Measurements from ENCODE around the gene OR2A5. TPM values are rescaled to one million over a fixed set of nuclear protein-coding genes. Genes with fewer than 3 reads are reported as not detected.

OR2A5 gene
- polyA plus RNA-seq, 1 donor from 2014 or later = not detected

- Histone ChIP-seq H2AFZ (ENCODE audit: low read depth, low read length) (no peak within 1 kb of the TSS), H3K9me2 (ENCODE audit: insufficient read depth, low read length) (no peaks in the 10 kb centered on the region), H3K79me2 (replicated peaks; ENCODE audit: insufficient read depth, low read length) (no peaks in the 10 kb centered on the region), H3K36me3 (ENCODE audit: insufficient read depth, low read length) (no peaks in the 10 kb centered on the region), H3K27ac (ENCODE audit: low read length) (no peak within 1 kb of the TSS), H3K4me2 (ENCODE audit: low read length) (no peak within 1 kb of the TSS), H3K9me3 (ENCODE audit: low read length) (no peaks in the 10 kb centered on the region), H4K20me1 (ENCODE audit: insufficient read depth) (no peaks in the 10 kb centered on the region), H3F3A (ENCODE audit: insufficient read depth, low read length, poor library complexity, severe bottlenecking) (no peaks in the 10 kb centered on the region), H3K27me3 (ENCODE audit: insufficient read depth, low read depth, low read length) (no peaks in the 10 kb centered on the region), H3K4me3 (ENCODE audit: low read length) (no peak within 1 kb of the TSS), H3K9ac (ENCODE audit: low read length) (no peak within 1 kb of the TSS)
- TF ChIP-seq SMC3 (conservative IDR thresholded peaks at IDR 0.05; ENCODE audit: poor library complexity) (no peak), POLR2AphosphoS5 (IDR thresholded peaks at IDR 0.05) (no peak), EZH2 (IDR thresholded peaks at IDR 0.05; ENCODE audit: borderline replicate concordance, insufficient read depth, low read length, poor library complexity, severe bottlenecking) (no peak), MXI1 (conservative IDR thresholded peaks at IDR 0.05; ENCODE audit: poor library complexity, severe bottlenecking) (no peak), EP300 (conservative IDR thresholded peaks at IDR 0.05; ENCODE audit: poor library complexity, severe bottlenecking) (no peak), REST (IDR thresholded peaks at IDR 0.05; ENCODE audit: borderline replicate concordance) (no peak), RAD21 (conservative IDR thresholded peaks at IDR 0.05) (no peak), TAF1 (IDR thresholded peaks at IDR 0.05; ENCODE audit: low read depth) (no peak), CTCF (IDR thresholded peaks at IDR 0.05; ENCODE audit: poor library complexity, severe bottlenecking) (no peak)
These were observed 37.2 kb downstream of the OR2A5 start, which contains the start of gene OR2A12 for GRCh38 chr7:144085978-144086377. Gene OR2A12, plus strand, starts transcription at chr7:144086278. Its CDS starts 8,830 bp downstream, at chr7:144095108.

- H3K27ac ChIP-seq (ENCODE audit: low read length) = no peak overlapping the region
- TF ChIP-seq TAF1 (IDR thresholded peaks at IDR 0.05; ENCODE audit: low read depth) = no peak
- no peak for TF ChIP-seq EZH2 (IDR thresholded peaks at IDR 0.05; ENCODE audit: borderline replicate concordance, insufficient read depth, low read length, poor library complexity, severe bottlenecking)
- TF ChIP-seq RAD21 (conservative IDR thresholded peaks at IDR 0.05) = no peak
- TF ChIP-seq MXI1 (conservative IDR thresholded peaks at IDR 0.05; ENCODE audit: poor library complexity, severe bottlenecking) = no peak
- no peak for TF ChIP-seq EP300 (conservative IDR thresholded peaks at IDR 0.05; ENCODE audit: poor library complexity, severe bottlenecking)
- no peak for TF ChIP-seq POLR2AphosphoS5 (IDR thresholded peaks at IDR 0.05)
- no peak for TF ChIP-seq REST (IDR thresholded peaks at IDR 0.05; ENCODE audit: borderline replicate concordance)
- TF ChIP-seq SMC3 (conservative IDR thresholded peaks at IDR 0.05; ENCODE audit: poor library complexity) = no peak
- no peak for TF ChIP-seq CTCF (IDR thresholded peaks at IDR 0.05; ENCODE audit: poor library complexity, severe bottlenecking)
- H3K79me2 ChIP-seq (replicated peaks; ENCODE audit: insufficient read depth, low read length) = no peaks in the 10 kb centered on the region
- H3K9me2 ChIP-seq (ENCODE audit: insufficient read depth, low read length) = no peaks in the 10 kb centered on the region
- no peaks in the 10 kb centered on the region for H3K27me3 ChIP-seq (ENCODE audit: insufficient read depth, low read depth, low read length)
- H3F3A ChIP-seq (ENCODE audit: insufficient read depth, low read length, poor library complexity, severe bottlenecking) = no peaks in the 10 kb centered on the region
- H3K9ac ChIP-seq (ENCODE audit: low read length) = no peak overlapping the region
- H3K36me3 ChIP-seq (ENCODE audit: insufficient read depth, low read length) = no peaks in the 10 kb centered on the region
- no peak overlapping the region for H3K4me2 ChIP-seq (ENCODE audit: low read length)
- no peak overlapping the region for H2AFZ ChIP-seq (ENCODE audit: low read depth, low read length)
- no peak overlapping the region for H3K4me3 ChIP-seq (ENCODE audit: low read length)
- no peaks in the 10 kb centered on the region for H4K20me1 ChIP-seq (ENCODE audit: insufficient read depth)
- H3K9me3 ChIP-seq (ENCODE audit: low read length) = no peaks in the 10 kb centered on the region
These were observed 38.0 kb downstream of the OR2A5 start for GRCh38 chr7:144086730-144087129.
